ENCODE results near the gene ATF1.

ATF1 gene

GRCh38 chr12:50763639-50764285 lies at the start of gene ATF1:
Gene ATF1, plus strand, starts transcription at chr12:50764101. Its CDS starts 16,045 bp downstream, at chr12:50780146.
- DNase-seq: peak; percentile 82 to 91

- no peak for DNase-seq
Observed at GRCh38 chr12:50715174-50715573, 48.7 kb upstream of the ATF1 start.

- no peak for DNase-seq
Observed at GRCh38 chr12:50718760-50719159, 45.1 kb upstream of the ATF1 start.

GRCh38 chr12:50720085-50720484 lies 43.8 kb upstream of the ATF1 start:
- DNase-seq: no peak

GRCh38 chr12:50720501-50720900 lies 43.4 kb upstream of the ATF1 start:
- no peak for DNase-seq

- DNase-seq: no peak
Observed at GRCh38 chr12:50723865-50724264, 40.0 kb upstream of the ATF1 start.

- DNase-seq: no peak
Observed at GRCh38 chr12:50725011-50725942, 38.6 kb upstream of the ATF1 start.

GRCh38 chr12:50727466-50727865 lies 36.4 kb upstream of the ATF1 start:
- DNase-seq: no peak

- no peak for DNase-seq
Observed at GRCh38 chr12:50728417-50728816, 35.5 kb upstream of the ATF1 start.

- no peak for DNase-seq
Observed at GRCh38 chr12:50728841-50729240, 35.1 kb upstream of the ATF1 start.

- no peak for DNase-seq
Observed at GRCh38 chr12:50732591-50732990, 31.3 kb upstream of the ATF1 start.

- DNase-seq: no peak
Observed at GRCh38 chr12:50733706-50734105, 30.2 kb upstream of the ATF1 start.

GRCh38 chr12:50734409-50735263 lies 29.3 kb upstream of the ATF1 start:
- DNase-seq: peak; percentile 53 to 80

GRCh38 chr12:50739611-50740010 lies 24.3 kb upstream of the ATF1 start:
- no peak for DNase-seq

GRCh38 chr12:50740307-50740706 lies 23.6 kb upstream of the ATF1 start:
- no peak for DNase-seq

- DNase-seq: no peak
Observed at GRCh38 chr12:50742776-50743175, 21.1 kb upstream of the ATF1 start.

- peak; percentile 48 to 73 for DNase-seq
Observed at GRCh38 chr12:50745861-50746260, 18.0 kb upstream of the ATF1 start.

GRCh38 chr12:50746431-50746830 lies 17.5 kb upstream of the ATF1 start:
- no peak for DNase-seq

- DNase-seq: no peak
Observed at GRCh38 chr12:50747817-50748216, 16.1 kb upstream of the ATF1 start.

GRCh38 chr12:50749459-50749882 lies 14.4 kb upstream of the ATF1 start:
- DNase-seq: no peak

GRCh38 chr12:50750366-50750765 lies 13.5 kb upstream of the ATF1 start:
- no peak for DNase-seq

- no peak for DNase-seq
Observed at GRCh38 chr12:50751948-50752721, 11.8 kb upstream of the ATF1 start.

All from Kasumi-1 (cell line).